GM13976 (cell line): ENCODE results near the gene PPP1CC.
A peak's percentile ranks its signal among the peaks of the same experiment; 100 is the strongest.

Source experiments
- DNase-seq: peaks from one replicate; pipeline ENCODE4 v3.0.0; 2012; ENCODE audit warnings: low spot score
- in situ Hi-C: fragments of 300-500 bp; cut with MboI; formaldehyde crosslinking; loops from one replicate; pipeline ENCODE4 v1.12.0; 2022; ENCODE audit warnings: low sequenced_read_pairs, mixed read lengths, inconsistent platforms; ENCODE audit not compliant: unreplicated experiment
- TF ChIP-seq, protein P1 (sequence below): IDR thresholded peaks from 2 replicates; pipeline ENCODE4 v1.5.1; 2012; ENCODE audit warnings: borderline replicate concordance, mild to moderate bottlenecking; ENCODE audit not compliant: insufficient read depth; ENCODE audit errors: extremely low read depth, missing control alignments, control extremely low read depth

Gene PPP1CC

DNA sequence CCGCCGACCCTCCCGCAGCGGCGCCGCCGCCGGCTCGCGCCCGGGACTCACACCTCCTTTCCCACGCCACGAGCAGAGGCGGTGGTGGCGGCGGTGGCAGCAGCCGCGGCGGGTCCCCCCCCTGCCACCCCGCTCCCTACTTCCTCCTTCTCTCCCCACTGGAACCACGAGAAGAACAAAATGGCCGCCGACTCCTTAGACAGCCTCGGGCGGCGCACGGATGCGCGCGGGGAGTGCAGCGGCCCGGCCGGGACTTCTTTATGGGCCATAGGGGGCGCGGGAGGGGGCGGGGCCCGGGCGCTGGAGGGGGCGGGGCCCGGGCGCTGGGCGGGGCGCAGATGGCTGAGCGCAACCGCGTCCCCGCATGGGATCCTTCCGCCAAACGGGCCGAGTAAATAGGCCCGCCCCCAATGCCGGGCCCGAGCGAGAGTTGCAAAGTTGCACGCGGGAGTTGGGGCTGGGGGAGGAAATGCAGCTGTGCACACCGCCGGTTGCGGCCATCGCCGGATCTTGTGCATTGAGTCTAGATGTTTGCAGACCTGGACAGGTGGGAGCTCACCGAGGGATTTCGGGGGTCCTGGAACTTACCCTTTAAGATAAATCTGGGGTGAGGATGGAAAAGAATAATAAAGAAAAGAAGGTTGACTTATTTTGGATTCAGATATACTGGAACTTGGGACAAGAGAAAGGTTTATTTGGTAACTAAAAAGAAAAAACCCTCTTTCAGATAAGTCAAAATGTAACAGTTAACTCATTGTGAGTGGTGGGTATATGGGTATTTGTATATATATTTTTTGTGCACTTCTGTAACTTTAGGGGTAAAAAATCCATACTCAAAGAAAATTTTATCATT is at the start of gene PPP1CC:
Gene PPP1CC, minus strand, starts transcription at position 174 of the 853 bp plus-strand sequence. CDS start 184 bp downstream, outside the sequence.
- TF ChIP-seq, protein P1, sequence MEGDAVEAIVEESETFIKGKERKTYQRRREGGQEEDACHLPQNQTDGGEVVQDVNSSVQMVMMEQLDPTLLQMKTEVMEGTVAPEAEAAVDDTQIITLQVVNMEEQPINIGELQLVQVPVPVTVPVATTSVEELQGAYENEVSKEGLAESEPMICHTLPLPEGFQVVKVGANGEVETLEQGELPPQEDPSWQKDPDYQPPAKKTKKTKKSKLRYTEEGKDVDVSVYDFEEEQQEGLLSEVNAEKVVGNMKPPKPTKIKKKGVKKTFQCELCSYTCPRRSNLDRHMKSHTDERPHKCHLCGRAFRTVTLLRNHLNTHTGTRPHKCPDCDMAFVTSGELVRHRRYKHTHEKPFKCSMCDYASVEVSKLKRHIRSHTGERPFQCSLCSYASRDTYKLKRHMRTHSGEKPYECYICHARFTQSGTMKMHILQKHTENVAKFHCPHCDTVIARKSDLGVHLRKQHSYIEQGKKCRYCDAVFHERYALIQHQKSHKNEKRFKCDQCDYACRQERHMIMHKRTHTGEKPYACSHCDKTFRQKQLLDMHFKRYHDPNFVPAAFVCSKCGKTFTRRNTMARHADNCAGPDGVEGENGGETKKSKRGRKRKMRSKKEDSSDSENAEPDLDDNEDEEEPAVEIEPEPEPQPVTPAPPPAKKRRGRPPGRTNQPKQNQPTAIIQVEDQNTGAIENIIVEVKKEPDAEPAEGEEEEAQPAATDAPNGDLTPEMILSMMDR = no peak
- peak; percentile 97 for DNase-seq
- in situ Hi-C loops = no loop called here

DNA sequence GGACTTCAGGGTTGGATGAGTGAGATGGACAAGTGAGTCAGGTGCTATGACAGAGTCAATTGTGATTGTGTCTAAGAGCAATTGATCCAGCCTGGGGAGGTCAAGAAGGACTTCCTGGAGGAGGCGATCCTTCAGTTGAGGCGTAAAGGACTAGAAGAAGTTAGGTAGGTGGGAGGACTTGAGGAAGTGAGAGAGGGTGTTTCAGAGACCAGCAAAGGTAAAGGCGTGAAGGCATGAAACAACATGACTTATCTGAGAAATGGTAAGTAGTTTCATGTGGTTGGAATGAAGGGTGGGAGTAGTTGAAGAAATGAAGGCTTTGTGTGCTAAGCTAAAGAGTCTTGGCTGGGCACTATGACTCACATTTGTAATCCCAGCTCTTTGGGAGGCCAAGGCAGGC is 48.9 kb upstream of the PPP1CC start:
- peak; percentile 40 for DNase-seq
- in situ Hi-C loops = no loop called here
- TF ChIP-seq, protein P1 = no peak

DNA sequence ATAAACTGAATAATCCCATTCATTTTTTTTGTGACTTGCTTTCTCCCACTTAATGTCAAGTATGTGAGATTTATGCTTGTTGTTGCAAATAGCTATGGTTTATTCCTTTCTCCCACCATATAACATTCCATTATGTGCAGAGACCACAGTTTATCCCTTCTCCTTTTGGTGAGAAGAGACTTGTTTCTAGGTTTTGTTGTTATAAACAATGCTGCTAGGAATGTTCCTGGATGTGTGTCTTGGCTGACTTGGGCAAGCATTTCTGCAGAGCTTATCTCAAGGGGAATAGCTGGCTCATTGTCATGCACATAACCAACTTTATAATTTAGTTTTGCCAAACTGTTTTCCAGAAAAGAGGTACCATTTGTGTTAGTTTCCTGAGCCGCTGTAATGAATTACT is 47.6 kb upstream of the PPP1CC start:
- in situ Hi-C loops = no loop called here
- TF ChIP-seq, protein P1 = no peak
- DNase-seq = no peak

DNA sequence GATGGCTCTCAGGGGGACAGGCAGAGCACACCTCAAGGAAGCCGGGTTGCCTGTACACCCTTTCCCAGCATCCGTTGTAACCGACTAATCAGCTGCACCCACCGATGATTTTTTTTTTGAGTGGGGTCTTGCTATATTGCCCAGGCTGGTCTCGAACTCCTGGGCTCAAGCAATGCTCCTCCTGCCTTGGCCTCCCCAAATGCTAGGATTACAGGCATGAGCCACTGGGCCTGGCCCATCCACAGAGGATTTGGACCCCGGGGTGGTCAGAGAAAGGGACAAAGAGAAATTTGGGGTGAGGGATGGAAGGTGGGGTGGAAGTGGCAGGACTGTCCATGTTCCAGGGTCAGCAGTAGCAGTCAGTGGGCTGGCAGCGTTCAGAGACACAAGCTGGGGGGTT is 43.3 kb upstream of the PPP1CC start:
- TF ChIP-seq, protein P1 = no peak
- no peak for DNase-seq
- in situ Hi-C loops = no loop called here

DNA sequence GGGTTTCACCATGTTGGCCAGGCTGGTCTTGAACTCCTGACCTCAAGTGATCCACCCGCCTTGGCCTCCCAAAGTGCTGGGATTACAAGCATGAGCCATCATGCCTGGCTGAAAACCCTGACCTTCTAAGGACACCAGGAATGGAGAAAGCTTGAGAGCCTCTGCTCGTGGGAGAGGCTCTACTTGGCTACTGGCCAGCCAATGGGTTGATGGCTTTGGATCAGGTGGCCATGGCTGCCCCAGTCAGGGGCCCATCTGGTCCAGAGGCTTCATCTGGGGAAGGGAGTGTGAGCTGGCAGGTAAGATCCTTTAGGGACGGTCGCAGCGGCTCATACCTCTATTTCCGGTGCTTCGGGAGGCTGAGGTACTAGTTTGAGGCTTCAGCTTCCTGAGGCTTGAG is 42.5 kb upstream of the PPP1CC start:
- DNase-seq = no peak
- TF ChIP-seq, protein P1 = no peak
- in situ Hi-C loops = no loop called here

DNA sequence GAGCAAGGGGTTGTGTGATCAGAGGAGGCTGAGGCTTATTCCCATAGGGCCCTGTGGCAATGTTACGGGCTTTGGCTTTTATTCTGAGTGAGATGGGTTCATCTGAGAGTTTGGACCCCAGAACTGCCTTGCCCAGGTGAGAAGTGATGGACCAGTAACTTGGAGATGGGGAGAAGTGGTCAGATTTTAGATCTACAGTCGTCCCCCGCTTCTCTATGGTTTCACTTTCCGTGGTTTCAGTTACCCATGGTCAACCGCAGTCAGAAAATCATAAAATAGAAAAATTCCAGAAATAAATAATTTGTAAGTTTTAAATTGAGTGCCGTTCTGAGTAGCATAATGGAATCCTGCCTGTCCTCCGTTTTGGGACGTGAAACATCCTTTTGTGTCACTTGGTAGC is 40.2 kb upstream of the PPP1CC start:
- TF ChIP-seq, protein P1 = no peak
- in situ Hi-C loops = no loop called here
- no peak for DNase-seq
